ENCODE measurements around the gene GNAQ.
A peak's percentile ranks its signal among the peaks of the same experiment; 100 is the strongest.

GNAQ gene

GRCh38 chr9:77811832-77812231 is 219.8 kb downstream of the GNAQ start:
- no peak for DNase-seq

- DNase-seq: no peak
Observed at GRCh38 chr9:77810637-77811119, 220.9 kb downstream of the GNAQ start.

GRCh38 chr9:77810047-77810446 is 221.6 kb downstream of the GNAQ start:
- DNase-seq: no peak

GRCh38 chr9:77809552-77809951 is 222.1 kb downstream of the GNAQ start:
- DNase-seq: no peak

GRCh38 chr9:77808751-77809081 is 222.9 kb downstream of the GNAQ start:
- peak in 2 of 4 experiments; percentile 52 to 53 for DNase-seq

GRCh38 chr9:77807846-77808750 is 223.5 kb downstream of the GNAQ start:
- DNase-seq: no peak

- DNase-seq: peak; percentile 56 to 91 (median 78)
Observed at GRCh38 chr9:77807281-77807683, 224.3 kb downstream of the GNAQ start.

GRCh38 chr9:77806741-77807140 is 224.9 kb downstream of the GNAQ start:
- DNase-seq: peak in 1 of 4 experiments; percentile 13

GRCh38 chr9:77805810-77806209 is 225.8 kb downstream of the GNAQ start:
- DNase-seq: no peak

GRCh38 chr9:77803423-77803822 is 228.2 kb downstream of the GNAQ start:
- no peak for DNase-seq

GRCh38 chr9:77802515-77803293 is 228.9 kb downstream of the GNAQ start:
- DNase-seq: no peak

- no peak for DNase-seq
Observed at GRCh38 chr9:77802064-77802463, 229.5 kb downstream of the GNAQ start.

GRCh38 chr9:77800924-77801551 is 230.6 kb downstream of the GNAQ start:
- no peak for DNase-seq

GRCh38 chr9:77798140-77798539 is 233.5 kb downstream of the GNAQ start:
- peak in 2 of 4 experiments; percentile 50 to 62 for DNase-seq

GRCh38 chr9:77794985-77795384 is 236.6 kb downstream of the GNAQ start:
- DNase-seq: no peak

GRCh38 chr9:77793849-77794248 is 237.8 kb downstream of the GNAQ start:
- DNase-seq: peak in 2 of 4 experiments; percentile 17

GRCh38 chr9:77789891-77790290 is 241.7 kb downstream of the GNAQ start:
- no peak for DNase-seq

GRCh38 chr9:77785341-77785740 is 246.3 kb downstream of the GNAQ start:
- no peak for DNase-seq

GRCh38 chr9:77783518-77783917 is 248.1 kb downstream of the GNAQ start:
- no peak for DNase-seq

- DNase-seq: no peak
Observed at GRCh38 chr9:77779010-77779409, 252.6 kb downstream of the GNAQ start.

- peak in 2 of 4 experiments; percentile 6 to 15 for DNase-seq
Observed at GRCh38 chr9:77773381-77773780, 258.2 kb downstream of the GNAQ start.

- DNase-seq: no peak
Observed at GRCh38 chr9:77772646-77773045, 259.0 kb downstream of the GNAQ start.

- no peak for DNase-seq
Observed at GRCh38 chr9:77771171-77771570, 260.4 kb downstream of the GNAQ start.

Data from suppressor macrophage (primary cell).